ENCODE results near the gene CNPY1. TPM values are rescaled to one million over a fixed set of nuclear protein-coding genes. Genes with fewer than 3 reads are reported as not detected.

CNPY1 gene
- total and polyA plus RNA-seq, 2 of the 8 experiments (the other 6 are each of a cell fraction or from before 2014, with no cell fraction given), result not detected

DNA sequence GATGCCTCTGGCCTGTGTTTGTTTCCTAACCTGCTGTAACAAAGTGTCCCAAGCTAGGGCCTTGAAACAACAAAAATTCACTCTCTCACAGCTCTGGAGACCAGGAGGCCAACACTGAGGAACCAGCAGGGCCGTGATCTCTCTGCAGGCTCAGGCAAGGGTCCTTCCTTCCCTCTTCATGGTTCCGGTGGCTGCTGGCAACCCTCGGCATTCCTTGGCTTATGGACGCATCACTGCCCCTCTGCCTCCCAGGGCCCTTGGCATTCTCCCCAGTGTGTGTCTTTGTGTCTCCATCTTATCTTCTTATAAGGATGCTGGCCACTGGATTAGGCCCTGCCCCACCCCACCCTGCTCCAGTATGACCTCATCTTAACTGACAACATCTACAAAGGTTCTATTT, 17.0 kb downstream of the CNPY1 start:
- Histone ChIP-seq H2BK5ac (ENCODE audit: low read depth, low read length) (no peak overlapping the region), H3K27ac (ENCODE audit: low read depth, low read length) (no peak overlapping the region), H3K9ac (replicated peaks in 1 of 4; ENCODE audit: extremely low read depth in 1 of 4, low read depth in 3 of 4, low read length in 3 of 4) (no peak overlapping the region), H2BK15ac (ENCODE audit: low read length) (no peak overlapping the region), H3K36me3 (ENCODE audit: control insufficient read depth in 2 of 4, insufficient read depth in 4 of 4, low read length in 3 of 4) (no peaks in the 10 kb centered on the region), H3K27me3 (replicated peaks in 1 of 4; ENCODE audit: control insufficient read depth in 3 of 4, extremely low read depth in 1 of 4, insufficient read depth in 3 of 4, low read length in 3 of 4) (peaks cover 29 to 56% (median 43%) of the 10 kb centered on the region in 4 experiments), H3K79me2 (ENCODE audit: control insufficient read depth in 1 of 2, insufficient read depth in 2 of 2, low read length in 2 of 2) (no peaks in the 10 kb centered on the region), H3K4me1 (replicated peaks in 1 of 4; ENCODE audit: control insufficient read depth in 3 of 4, insufficient read depth in 4 of 4, low read length in 3 of 4) (peaks cover 0 to 8% (median 7%) of the 10 kb centered on the region in 4 experiments; a peak in 5 of 7 replicates), H3K4me3 (ENCODE audit: extremely low read depth in 1 of 4, insufficient read depth in 2 of 4, low read depth in 3 of 4, low read length in 4 of 4) (no peak overlapping the region), H3K4ac (replicated peaks; ENCODE audit: insufficient read length, low read depth, low read length) (no peak overlapping the region), H4K5ac (ENCODE audit: insufficient read length, low read depth, low read length) (no peak overlapping the region), H2BK20ac (ENCODE audit: low read length) (no peak overlapping the region), H2BK120ac (replicated peaks; ENCODE audit: low read depth, low read length) (no peak overlapping the region), H3K79me1 (ENCODE audit: low read depth, low read length) (0 out of 2 replicates have a peak, but pooled peaks cover 2% of the 10 kb centered on the region), H4K20me1 (replicated peaks in 1 of 2; ENCODE audit: control insufficient read depth in 1 of 2, insufficient read depth in 2 of 2, low read length in 2 of 2) (peaks cover 2 to 9% of the 10 kb centered on the region in 2 experiments), H2AFZ (ENCODE audit: low read length) (no peak overlapping the region), H3K18ac (ENCODE audit: extremely low read depth, low read length) (no peak overlapping the region), H3K14ac (ENCODE audit: insufficient read length) (no peak overlapping the region), H4K91ac (replicated peaks; ENCODE audit: insufficient read length, low read length) (no peak overlapping the region), H3K56ac (replicated peaks; ENCODE audit: insufficient read length, low read depth, low read length) (no peak overlapping the region), H2AK5ac (ENCODE audit: low read depth, low read length) (no peak overlapping the region), H2BK12ac (ENCODE audit: low read depth, low read length) (no peak overlapping the region), H3K23ac (ENCODE audit: insufficient read length) (no peak overlapping the region), H3K23me2 (ENCODE audit: low read depth, low read length) (peaks cover 3% of the 10 kb centered on the region; the same call in 1 of the 2 replicates), H3K4me2 (ENCODE audit: insufficient read depth in 1 of 2, low read depth in 2 of 2, low read length in 2 of 2) (no peak overlapping the region), H3K9me3 (ENCODE audit: insufficient read depth in 2 of 2, low read depth in 1 of 2, low read length in 1 of 2) (peaks cover 0 to 3% of the 10 kb centered on the region in 2 experiments; a peak in 1 of 4 replicates), H4K8ac (ENCODE audit: extremely low read depth, insufficient read depth, low read length) (no peak overlapping the region)
- DNase-seq (ENCODE audit: low read depth in 1 of 2, low spot score in 2 of 2) (no peak), FAIRE-seq (no peak)
- WGBS, 2 experiments (ENCODE audit: extremely low coverage in 1 of 2, insufficient coverage in 1 of 2, insufficient read length in 1 of 2, insufficient replicate concordance in 2 of 2, low coverage in 1 of 2, low lambda C conversion rate in 2 of 2, missing lambda C conversion rate in 1 of 2), result 78% methylated on average over 4 of the region's 4 CpGs; no CpG with 5 or more reads in 1 of the 2 experiments
- TF ChIP-seq SP2 (IDR thresholded peaks at IDR 0.05; ENCODE audit: low read length) (no peak), POLR2A (IDR thresholded peaks at IDR 0.05; ENCODE audit: control extremely low read depth in 1 of 2, low read depth in 2 of 2, low read length in 2 of 2) (no peak), GABPA (IDR thresholded peaks at IDR 0.05; ENCODE audit: borderline replicate concordance, insufficient read depth, low read length) (no peak), GTF2F1 (IDR thresholded peaks at IDR 0.05; ENCODE audit: borderline replicate concordance, low read depth, low read length) (no peak), JUND (IDR thresholded peaks at IDR 0.05; ENCODE audit: low read length) (no peak), CBX5 (IDR thresholded peaks at IDR 0.05; ENCODE audit: low read depth, low read length) (no peak), RNF2 (IDR thresholded peaks at IDR 0.05; ENCODE audit: borderline replicate concordance, low read depth, low read length, missing control alignments, poor library complexity, severe bottlenecking) (no peak), JUN (IDR thresholded peaks at IDR 0.05; ENCODE audit: low read depth, low read length) (no peak), FOSL1 (IDR thresholded peaks at IDR 0.05; ENCODE audit: insufficient read depth, low read depth, low read length) (no peak)
- TF ChIP-seq, protein P1, sequence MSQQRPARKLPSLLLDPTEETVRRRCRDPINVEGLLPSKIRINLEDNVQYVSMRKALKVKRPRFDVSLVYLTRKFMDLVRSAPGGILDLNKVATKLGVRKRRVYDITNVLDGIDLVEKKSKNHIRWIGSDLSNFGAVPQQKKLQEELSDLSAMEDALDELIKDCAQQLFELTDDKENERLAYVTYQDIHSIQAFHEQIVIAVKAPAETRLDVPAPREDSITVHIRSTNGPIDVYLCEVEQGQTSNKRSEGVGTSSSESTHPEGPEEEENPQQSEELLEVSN (IDR thresholded peaks at IDR 0.05), result no peak
- TF ChIP-seq, protein P2, sequence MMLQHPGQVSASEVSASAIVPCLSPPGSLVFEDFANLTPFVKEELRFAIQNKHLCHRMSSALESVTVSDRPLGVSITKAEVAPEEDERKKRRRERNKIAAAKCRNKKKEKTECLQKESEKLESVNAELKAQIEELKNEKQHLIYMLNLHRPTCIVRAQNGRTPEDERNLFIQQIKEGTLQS (IDR thresholded peaks at IDR 0.05; ENCODE audit: insufficient read depth, low read depth, low read length), result no peak
- ChIA-PET POLR2A (ENCODE audit: partially characterized antibody) (no interaction called here), CTCF (ENCODE audit: partially characterized antibody) (no interaction called here)

Data from H1 (cell line).